NCI-H1048 (cell line): ENCODE results near the gene SF3B2.

ENCODE experiments used
- DNase-seq: peaks from one replicate; lab custom pipeline; 2025; lab: John Stamatoyannopoulos, UW

SF3B2 gene

GRCh38 chr11:66050581-66051231 lies 1.5 kb upstream of the SF3B2 start:
- DNase-seq: no peak

GRCh38 chr11:66051371-66051765 lies 796 bp upstream of the SF3B2 start:
- no peak for DNase-seq

DNA sequence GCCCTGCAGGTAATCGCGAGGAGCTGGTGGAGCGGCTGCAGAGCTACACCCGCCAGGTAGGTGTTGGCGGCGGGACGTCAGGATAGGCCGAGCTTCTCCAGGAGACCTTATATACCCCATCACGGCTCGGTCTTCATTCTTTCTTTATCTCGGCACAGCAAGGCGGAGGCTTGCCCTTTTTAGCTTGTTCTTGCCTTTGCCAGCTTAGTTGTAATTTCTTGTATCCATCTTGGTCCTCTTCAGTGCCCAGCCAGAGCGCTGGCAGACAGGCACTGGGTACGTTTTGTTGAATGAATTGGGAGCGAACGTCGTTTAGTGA lies 459 bp downstream of the SF3B2 start:
- no peak for DNase-seq

GRCh38 chr11:66055021-66055420 lies 2.9 kb downstream of the SF3B2 start:
- DNase-seq: no peak

GRCh38 chr11:66056501-66056900 lies 4.3 kb downstream of the SF3B2 start:
- no peak for DNase-seq

GRCh38 chr11:66059966-66060680 lies 8.0 kb downstream of the SF3B2 start:
- no peak for DNase-seq

DNA sequence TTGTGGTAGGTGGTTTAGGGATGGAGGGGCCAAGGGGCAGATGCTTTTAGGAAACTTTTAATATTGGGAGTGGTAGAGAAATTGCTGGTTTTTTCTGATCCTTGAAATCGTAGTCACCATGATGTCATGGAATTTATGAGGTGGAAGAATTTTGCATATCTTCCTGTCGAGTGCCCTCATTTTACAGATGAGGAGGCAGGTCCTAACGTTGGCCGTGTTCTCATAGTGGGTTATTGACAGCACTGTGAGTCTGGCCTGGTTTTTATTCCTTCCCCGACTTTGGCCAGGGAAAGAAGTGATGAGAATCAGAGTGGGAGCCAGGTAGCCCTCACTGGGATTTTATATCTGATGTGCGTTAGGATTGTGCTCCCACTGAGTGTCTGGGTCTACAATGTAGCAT lies 9.1 kb downstream of the SF3B2 start:
- no peak for DNase-seq

GRCh38 chr11:66062408-66062807 lies 10.2 kb downstream of the SF3B2 start:
- no peak for DNase-seq

- DNase-seq: no peak
Measured at GRCh38 chr11:66063900-66064299, 11.7 kb downstream of the SF3B2 start.

DNA sequence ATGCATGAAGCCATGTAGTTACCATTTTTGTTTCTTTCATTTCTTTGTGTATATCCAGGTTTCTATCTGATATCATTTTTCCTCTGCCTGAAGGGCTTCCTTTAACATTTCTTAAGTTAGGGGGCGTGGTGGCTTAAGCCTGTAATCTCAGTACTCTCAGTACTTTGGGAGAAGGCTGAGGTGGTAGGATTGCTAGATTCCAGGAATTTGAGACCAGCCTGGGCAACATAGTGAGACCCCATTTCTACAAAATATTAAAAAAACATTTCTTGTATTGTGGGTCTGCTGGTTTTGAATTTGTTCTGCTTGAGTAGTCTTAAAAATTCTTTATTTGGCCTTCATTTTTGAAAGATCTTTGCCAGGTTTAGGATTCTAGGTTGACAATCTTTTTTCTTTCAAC lies 12.4 kb downstream of the SF3B2 start:
- DNase-seq: no peak

DNA sequence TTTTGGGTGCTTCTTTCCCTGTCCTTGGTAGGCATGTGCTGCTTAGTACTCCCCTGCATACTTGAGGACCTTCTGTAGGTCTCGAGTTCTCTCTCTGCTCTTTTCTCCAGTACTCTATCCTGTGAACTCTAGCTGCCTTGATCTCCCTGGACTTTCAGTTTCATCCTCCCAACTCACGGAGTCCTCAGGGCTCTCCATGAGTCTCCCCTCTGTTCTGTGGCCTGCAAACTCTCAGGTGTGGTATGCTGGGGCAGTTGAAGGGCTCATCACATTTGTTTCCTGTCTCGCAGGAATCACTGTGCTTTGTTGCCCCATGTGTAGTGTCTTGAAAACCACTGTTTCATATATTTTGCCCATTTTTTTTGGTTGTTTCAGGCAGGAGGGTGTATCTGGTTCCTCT lies 14.6 kb downstream of the SF3B2 start:
- no peak for DNase-seq

- no peak for DNase-seq
Measured at GRCh38 chr11:66067640-66068039, 15.5 kb downstream of the SF3B2 start.

DNA sequence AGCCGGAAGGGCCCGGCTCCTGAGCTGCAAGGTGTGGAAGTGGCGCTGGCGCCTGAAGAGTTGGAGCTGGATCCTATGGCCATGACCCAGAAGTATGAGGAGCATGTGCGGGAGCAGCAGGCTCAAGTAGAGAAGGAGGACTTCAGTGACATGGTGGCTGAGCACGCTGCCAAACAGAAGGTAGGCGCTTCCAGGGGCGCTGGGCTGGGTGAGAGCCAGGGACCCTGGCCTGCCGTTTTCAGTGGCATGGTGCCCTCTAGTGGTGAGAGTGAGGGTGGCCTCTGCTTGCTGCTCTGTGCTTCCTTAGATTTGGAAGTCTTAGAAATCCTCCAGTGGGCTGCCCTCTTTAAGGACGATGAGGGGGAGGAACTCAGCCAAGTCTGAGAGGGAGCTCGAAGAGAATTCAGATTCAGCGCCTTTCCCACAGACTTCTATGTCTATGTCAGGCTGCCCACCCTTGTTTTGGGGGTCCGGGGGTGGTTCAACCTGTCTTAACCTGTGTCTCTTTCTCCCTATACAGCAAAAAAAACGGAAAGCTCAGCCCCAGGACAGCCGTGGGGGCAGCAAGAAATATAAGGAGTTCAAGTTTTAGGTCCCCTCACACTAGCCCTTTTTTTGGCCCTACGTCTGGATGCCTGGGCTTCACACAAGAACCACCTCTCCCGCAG lies 16.1 kb downstream of the SF3B2 start:
- DNase-seq: peak; percentile 41

GRCh38 chr11:66068923-66069714 lies 17.0 kb downstream of the SF3B2 start:
- no peak for DNase-seq

DNA sequence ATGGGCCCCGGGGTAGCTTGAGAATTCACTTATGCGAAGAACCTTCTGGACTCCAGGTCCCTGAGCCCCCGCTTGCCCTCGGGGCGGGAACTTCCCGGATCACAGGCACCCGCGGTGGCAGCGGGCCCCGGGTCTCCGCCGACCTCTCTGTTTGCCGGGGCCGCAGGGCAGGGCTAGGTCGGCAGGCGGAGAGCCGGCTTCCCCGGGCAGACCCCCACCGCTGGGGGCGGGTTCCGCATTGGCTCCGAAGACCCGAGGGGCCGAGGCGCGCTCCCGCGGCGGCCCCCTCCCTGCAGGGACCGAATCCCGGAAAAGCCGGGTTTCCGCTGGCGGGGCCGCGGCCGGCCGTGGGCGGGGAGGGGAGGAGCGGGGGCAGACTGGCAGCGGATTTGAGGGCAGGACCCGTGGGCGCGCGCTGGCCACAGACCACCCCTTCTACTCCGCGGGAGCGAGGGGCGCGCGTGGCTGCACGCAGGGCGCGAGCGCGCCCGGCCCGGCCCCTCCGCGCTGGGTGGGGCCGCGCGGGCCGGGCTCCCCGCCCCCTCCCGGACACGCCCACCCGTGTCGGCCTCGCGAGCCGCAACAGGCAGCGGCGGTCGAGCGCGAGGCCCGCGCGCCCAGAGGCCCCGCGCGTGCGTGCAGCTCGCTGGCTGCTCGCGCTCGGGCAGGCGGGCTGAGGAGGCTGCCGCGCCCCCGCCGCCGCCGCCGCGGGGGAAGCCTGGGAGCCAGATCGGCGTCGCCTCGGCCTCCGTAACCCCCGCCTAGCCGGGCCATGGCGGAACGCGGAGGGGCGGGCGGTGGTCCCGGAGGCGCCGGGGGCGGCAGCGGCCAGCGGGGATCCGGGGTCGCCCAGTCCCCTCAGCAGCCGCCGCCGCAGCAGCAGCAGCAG lies 17.8 kb downstream of the SF3B2 start, which contains the start of gene PACS1:
PACS1 (plus strand) TSS at position 558 of the 889 bp plus-strand sequence; CDS start at position 773, 215 bp downstream.
- peak; percentile 29 for DNase-seq

GRCh38 chr11:66070604-66071380 lies 18.6 kb downstream of the SF3B2 start:
- no peak for DNase-seq

- no peak for DNase-seq
Measured at GRCh38 chr11:66071381-66071801, 19.2 kb downstream of the SF3B2 start.

DNA sequence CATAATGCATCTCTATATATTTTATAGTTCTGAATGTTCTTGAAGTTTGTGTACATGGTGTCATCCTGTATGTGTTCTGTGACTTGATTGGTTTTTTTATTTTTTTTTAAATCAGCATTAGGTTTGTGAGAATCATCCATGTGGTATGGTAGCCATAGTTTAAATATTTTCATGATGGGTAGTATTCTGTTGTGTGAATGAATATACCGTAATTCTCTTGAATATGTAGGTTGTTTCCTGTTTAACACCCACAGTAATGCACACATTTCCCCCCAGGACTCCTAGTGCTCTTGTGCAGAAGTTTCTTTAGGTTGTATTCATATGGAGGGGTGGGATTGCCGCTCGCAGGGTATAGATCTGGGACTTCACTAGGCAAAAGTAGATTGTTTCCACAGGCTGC lies 19.9 kb downstream of the SF3B2 start:
- DNase-seq: no peak

DNA sequence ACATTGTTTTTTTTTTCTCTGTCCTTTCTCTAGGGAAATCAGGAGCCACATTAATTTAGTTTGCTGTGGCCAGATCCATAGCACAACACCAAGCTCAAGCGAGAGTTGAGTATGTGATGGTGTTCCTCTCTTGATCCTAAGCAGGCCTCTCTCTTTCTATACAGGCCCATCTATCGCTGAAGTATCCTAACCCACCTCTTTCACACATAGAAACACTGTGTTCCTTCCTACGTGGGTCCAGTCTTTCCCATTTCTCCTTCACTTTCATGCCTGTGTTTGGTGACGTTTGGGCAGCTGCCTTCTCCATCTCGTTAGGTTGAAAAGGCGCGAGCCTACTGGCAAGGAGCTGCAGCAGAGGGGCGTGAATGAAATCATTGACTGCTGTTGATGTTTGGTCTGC lies 20.4 kb downstream of the SF3B2 start:
- no peak for DNase-seq

DNA sequence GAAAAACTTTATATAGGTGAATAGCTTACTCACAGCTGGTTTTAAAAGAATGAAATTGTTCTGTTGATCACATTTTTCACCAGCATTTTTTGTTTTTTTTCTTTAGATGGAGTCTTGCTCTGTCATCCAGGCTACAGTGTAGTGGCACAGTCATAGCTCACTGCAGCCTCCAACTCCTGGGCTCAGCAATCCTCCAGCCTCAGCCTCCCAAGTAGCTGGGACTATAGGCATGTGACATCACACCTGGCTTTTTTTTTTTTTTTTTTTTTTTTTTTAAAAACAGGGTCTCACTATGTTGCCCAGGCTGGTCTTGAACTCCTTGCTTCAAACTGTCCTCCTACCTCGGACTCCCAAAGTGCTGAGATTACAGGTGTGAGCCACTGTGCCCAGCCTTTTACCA lies 21.5 kb downstream of the SF3B2 start:
- DNase-seq: no peak

DNA sequence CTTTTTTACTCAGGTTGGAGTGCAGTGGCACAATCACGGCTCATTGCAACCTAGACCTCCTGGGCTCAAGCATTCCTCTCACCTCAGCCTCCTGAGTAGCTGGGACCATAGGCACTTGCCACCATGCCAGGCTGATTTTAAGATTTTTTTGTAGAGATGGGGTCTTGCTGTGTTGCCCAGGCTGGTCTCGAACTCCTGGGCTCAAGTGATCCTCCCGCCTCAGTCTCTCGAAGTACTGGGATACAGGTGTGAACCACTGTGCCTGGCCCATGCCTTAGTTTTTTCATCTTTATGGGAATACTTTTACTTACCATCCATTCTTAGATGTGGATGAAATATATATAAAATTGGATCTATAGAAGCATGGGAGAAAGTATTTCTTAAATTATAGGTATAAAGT lies 23.1 kb downstream of the SF3B2 start:
- DNase-seq: no peak
